ENCODE results near the gene GRB14.

Gene GRB14

DNA sequence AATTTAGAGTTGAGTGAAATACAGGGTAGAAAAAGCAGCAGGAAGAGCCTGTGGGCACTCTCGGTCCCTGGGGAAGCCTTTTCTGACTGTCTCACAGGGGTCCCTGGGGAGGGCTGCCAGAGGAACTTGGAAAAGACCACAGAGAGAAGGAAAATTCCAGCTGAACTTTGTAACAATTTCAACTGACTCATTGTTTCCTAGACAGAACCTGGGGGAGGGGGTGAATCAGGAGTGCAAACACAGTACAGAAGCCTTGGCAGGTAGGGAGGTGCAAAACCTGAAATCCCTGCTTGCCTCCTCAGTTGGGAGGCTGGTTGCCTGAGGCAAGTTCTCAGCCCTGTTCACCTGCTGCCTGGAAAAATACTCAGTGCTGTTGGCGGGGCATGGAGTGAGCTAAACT lies 106.8 kb downstream of the GRB14 start:
- H3K4me3 ChIP-seq (ENCODE audit: low read depth, low read length), result no peak overlapping the region
- TF ChIP-seq POLR2A (IDR thresholded peaks at IDR 0.05; ENCODE audit: extremely low read depth, insufficient read length), result no peak
- TF ChIP-seq, protein P1, sequence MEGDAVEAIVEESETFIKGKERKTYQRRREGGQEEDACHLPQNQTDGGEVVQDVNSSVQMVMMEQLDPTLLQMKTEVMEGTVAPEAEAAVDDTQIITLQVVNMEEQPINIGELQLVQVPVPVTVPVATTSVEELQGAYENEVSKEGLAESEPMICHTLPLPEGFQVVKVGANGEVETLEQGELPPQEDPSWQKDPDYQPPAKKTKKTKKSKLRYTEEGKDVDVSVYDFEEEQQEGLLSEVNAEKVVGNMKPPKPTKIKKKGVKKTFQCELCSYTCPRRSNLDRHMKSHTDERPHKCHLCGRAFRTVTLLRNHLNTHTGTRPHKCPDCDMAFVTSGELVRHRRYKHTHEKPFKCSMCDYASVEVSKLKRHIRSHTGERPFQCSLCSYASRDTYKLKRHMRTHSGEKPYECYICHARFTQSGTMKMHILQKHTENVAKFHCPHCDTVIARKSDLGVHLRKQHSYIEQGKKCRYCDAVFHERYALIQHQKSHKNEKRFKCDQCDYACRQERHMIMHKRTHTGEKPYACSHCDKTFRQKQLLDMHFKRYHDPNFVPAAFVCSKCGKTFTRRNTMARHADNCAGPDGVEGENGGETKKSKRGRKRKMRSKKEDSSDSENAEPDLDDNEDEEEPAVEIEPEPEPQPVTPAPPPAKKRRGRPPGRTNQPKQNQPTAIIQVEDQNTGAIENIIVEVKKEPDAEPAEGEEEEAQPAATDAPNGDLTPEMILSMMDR (IDR thresholded peaks at IDR 0.05; ENCODE audit: low read depth, low read length), result no peak
- TF ChIP-seq, protein P2, sequence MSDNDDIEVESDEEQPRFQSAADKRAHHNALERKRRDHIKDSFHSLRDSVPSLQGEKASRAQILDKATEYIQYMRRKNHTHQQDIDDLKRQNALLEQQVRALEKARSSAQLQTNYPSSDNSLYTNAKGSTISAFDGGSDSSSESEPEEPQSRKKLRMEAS (IDR thresholded peaks at IDR 0.05; ENCODE audit: low read depth, low read length), result no peak
- TF ChIP-seq MYC (IDR thresholded peaks at IDR 0.05; ENCODE audit: low read depth, low read length), result no peak
- DNase-seq (ENCODE audit: low read depth), result peak; percentile 66

DNA sequence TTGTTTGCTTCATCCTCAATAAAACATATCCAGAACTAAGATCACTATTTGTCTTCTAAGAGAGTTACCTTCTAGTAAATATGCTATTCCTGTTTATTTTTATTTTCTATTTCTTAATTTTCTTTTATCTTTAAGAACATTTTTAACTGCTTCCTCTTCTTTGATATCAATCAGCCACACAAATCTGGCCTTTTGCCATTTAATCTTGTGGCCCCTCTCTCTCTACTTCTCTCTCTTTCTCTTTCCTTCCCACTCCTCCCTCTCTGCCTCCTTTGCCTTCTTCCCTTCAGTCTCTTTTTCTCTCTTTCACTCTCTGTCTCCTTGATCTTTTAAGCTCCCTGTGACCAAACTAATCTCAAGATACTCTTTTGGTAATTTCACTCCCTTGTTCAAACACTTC lies 108.4 kb downstream of the GRB14 start:
- H3K4me3 ChIP-seq (ENCODE audit: low read depth, low read length), result no peak overlapping the region
- TF ChIP-seq MYC (IDR thresholded peaks at IDR 0.05; ENCODE audit: low read depth, low read length) (no peak), POLR2A (IDR thresholded peaks at IDR 0.05; ENCODE audit: extremely low read depth, insufficient read length) (no peak)
- TF ChIP-seq, protein P1 (IDR thresholded peaks at IDR 0.05; ENCODE audit: low read depth, low read length), result no peak
- TF ChIP-seq, protein P2 (IDR thresholded peaks at IDR 0.05; ENCODE audit: low read depth, low read length), result no peak
- no peak for DNase-seq (ENCODE audit: low read depth)

DNA sequence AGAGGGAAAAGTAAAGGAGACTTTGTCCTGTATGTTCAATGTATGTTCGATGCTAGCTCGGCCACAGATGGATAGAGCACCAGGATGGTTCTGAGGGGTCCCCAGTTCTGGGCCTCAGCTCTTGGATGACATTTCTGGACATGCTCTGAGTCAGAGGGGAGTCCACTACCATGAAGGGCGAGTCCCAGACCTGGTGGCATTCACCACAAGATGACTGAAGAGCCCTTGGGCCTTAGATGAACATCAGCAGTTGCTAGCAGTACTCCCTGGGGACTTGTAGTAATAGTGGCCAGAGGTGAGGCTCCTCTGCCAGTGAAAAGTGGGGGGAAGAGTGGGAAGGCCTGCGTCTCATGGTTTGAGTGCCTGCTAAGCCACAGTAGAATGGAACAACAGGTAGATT lies 109.5 kb downstream of the GRB14 start:
- no peak overlapping the region for H3K4me3 ChIP-seq (ENCODE audit: low read depth, low read length)
- no peak for TF ChIP-seq POLR2A (IDR thresholded peaks at IDR 0.05; ENCODE audit: extremely low read depth, insufficient read length)
- TF ChIP-seq, protein P2 (IDR thresholded peaks at IDR 0.05; ENCODE audit: low read depth, low read length), result no peak
- TF ChIP-seq, protein P1 (IDR thresholded peaks at IDR 0.05; ENCODE audit: low read depth, low read length), result no peak
- TF ChIP-seq MYC (IDR thresholded peaks at IDR 0.05; ENCODE audit: low read depth, low read length), result no peak
- no peak for DNase-seq (ENCODE audit: low read depth)

DNA sequence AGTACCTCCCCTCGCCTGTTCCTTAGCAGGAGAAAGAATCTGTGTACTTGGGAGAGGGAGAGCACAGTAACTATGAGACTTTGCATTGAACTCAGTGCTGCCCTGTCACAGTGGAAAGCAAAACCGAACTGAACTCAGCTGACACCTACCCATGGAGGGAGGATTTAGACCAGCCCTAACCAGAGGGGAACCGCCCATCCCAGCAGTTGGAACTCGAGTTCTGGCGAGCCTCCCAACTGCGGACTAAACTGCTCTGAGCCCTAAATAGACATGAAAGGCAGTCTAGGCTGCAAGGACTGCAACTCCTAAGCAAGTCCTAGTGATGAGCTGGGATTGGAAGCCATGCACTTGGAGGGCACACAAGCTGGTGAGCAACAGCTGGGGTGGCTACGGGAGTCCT lies 110.4 kb downstream of the GRB14 start:
- H3K4me3 ChIP-seq (ENCODE audit: low read depth, low read length), result no peak overlapping the region
- TF ChIP-seq POLR2A (IDR thresholded peaks at IDR 0.05; ENCODE audit: extremely low read depth, insufficient read length) (no peak), MYC (IDR thresholded peaks at IDR 0.05; ENCODE audit: low read depth, low read length) (no peak)
- TF ChIP-seq, protein P2 (IDR thresholded peaks at IDR 0.05; ENCODE audit: low read depth, low read length), result no peak
- TF ChIP-seq, protein P1 (IDR thresholded peaks at IDR 0.05; ENCODE audit: low read depth, low read length), result no peak
- no peak for DNase-seq (ENCODE audit: low read depth)

DNA sequence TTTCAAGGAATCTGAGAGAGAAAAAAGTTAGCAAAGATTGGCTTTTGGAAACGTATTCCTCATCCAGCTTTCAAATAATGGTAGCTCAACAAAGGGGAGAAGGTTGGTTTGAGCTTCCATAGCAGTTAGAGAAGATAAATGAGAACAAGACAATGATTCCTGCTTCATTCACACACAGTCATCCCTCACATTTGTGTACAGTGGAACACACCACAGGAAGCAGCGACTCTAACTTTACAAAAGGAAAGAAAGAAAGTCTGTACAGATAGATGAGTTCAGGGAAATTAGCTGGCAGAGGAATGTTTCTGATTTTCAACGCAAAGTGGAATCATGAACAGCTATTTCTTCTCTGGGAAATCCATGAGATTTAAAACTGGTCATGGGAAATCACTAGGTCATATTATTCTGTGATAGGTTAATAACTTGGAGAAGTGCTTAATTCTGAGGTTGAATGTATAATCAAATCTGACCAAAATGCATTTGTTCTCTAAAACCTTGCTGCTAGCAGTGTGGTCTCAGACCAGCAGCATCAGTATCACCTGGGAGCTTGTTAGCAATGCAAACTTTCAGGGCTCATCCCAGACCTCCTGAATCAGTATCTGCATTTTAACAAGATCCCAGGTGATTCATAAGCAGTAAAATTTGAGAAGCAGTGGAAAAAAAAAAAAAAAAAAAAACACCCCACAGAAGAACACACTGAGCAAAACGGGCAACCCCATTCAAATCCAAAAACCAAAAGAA lies 112.0 kb downstream of the GRB14 start:
- DNase-seq (ENCODE audit: low read depth), result no peak
- no peak overlapping the region for H3K4me3 ChIP-seq (ENCODE audit: low read depth, low read length)
- TF ChIP-seq POLR2A (IDR thresholded peaks at IDR 0.05; ENCODE audit: extremely low read depth, insufficient read length), result no peak
- TF ChIP-seq, protein P2 (IDR thresholded peaks at IDR 0.05; ENCODE audit: low read depth, low read length), result no peak
- no peak for TF ChIP-seq MYC (IDR thresholded peaks at IDR 0.05; ENCODE audit: low read depth, low read length)
- TF ChIP-seq, protein P1 (IDR thresholded peaks at IDR 0.05; ENCODE audit: low read depth, low read length), result no peak
